Liver (tissue), 9 donors: Measurements from ENCODE around the gene TENT5C. TPM values are rescaled to one million over a fixed set of nuclear protein-coding genes. Genes with fewer than 3 reads are reported as not detected.

ENCODE experiments used
- DNase-seq: peaks from one replicate; pipeline ENCODE4 v3.0.0-alpha.2; 2017; ENCODE audit warnings: low spot score
- H3K27ac ChIP-seq, 2 donors: one replicate each; pipeline ENCODE4 v1.7.0; 2013; ENCODE audit warnings: inconsistent platforms in 2 of 2, low read length in 2 of 2, control low read depth in 1 of 2, low read depth in 1 of 2, mild to moderate bottlenecking in 1 of 2
- H3K27me3 ChIP-seq, 4 donors: one replicate each; pipeline versions ENCODE4 v1.6.1 to v1.7.0; 2013; ENCODE audit warnings: low read length in 3 of 4, inconsistent platforms in 1 of 4, mild to moderate bottlenecking in 1 of 4, moderate library complexity in 1 of 4; ENCODE audit not compliant: control insufficient read depth in 4 of 4, insufficient read depth in 4 of 4
- H3K36me3 ChIP-seq, 4 donors: one replicate each; pipeline versions ENCODE4 v1.6.1 to v1.7.0; 2013; ENCODE audit warnings: low read length in 3 of 4, mild to moderate bottlenecking in 3 of 4, low read depth in 1 of 4, moderate library complexity in 1 of 4; ENCODE audit not compliant: control insufficient read depth in 4 of 4, insufficient read depth in 3 of 4
- H3K4me1 ChIP-seq, 4 donors: one replicate each; pipeline versions ENCODE4 v1.6.1 to v1.7.0; 2013; ENCODE audit warnings: low read length in 3 of 4, mild to moderate bottlenecking in 3 of 4, moderate library complexity in 1 of 4; ENCODE audit not compliant: control insufficient read depth in 4 of 4, insufficient read depth in 4 of 4
- H3K4me3 ChIP-seq, 3 donors: one replicate each; pipeline versions ENCODE4 v1.6.1 to v1.7.0; 2013; ENCODE audit warnings: low read length in 3 of 3, control low read depth in 1 of 3, low read depth in 1 of 3, mild to moderate bottlenecking in 1 of 3
- H3K9ac ChIP-seq, 2 donors: one replicate each; pipeline ENCODE4 v1.7.0; 2013; ENCODE audit warnings: low read length in 2 of 2, mild to moderate bottlenecking in 2 of 2, moderate library complexity in 2 of 2, control low read depth in 1 of 2, low read depth in 1 of 2
- H3K9me3 ChIP-seq, 4 donors: one replicate each; pipeline versions ENCODE4 v1.6.1 to v1.7.0; 2013; ENCODE audit warnings: low read length in 3 of 4; ENCODE audit not compliant: control insufficient read depth in 4 of 4
- EGR1 ChIP-seq, 2 donors: IDR thresholded peaks; 2 replicates each; pipeline ENCODE4 v1.6.1; 2016 to 2018; ENCODE audit warnings: antibody characterized with exemption in 2 of 2, low read depth in 2 of 2
- FOXA1 ChIP-seq: IDR thresholded peaks from 2 replicates; pipeline ENCODE4 v1.6.1; 2016; ENCODE audit warnings: antibody characterized with exemption
- FOXA2 ChIP-seq: IDR thresholded peaks from 2 replicates; pipeline ENCODE4 v1.6.1; 2016; ENCODE audit warnings: antibody characterized with exemption
- GABPA ChIP-seq, 2 donors: IDR thresholded peaks in 1 of 2; conservative IDR thresholded peaks in 1 of 2; 2 replicates each; pipeline ENCODE4 v1.6.1; 2016; ENCODE audit warnings: antibody characterized with exemption in 2 of 2, mild to moderate bottlenecking in 1 of 2, moderate library complexity in 1 of 2
- HNF4A ChIP-seq, 2 donors: conservative IDR thresholded peaks; 2 replicates each; pipeline ENCODE4 v1.6.1; 2016; ENCODE audit warnings: antibody characterized with exemption in 2 of 2, mild to moderate bottlenecking in 2 of 2
- HNF4G ChIP-seq: IDR thresholded peaks from 2 replicates; pipeline ENCODE4 v1.6.1; 2016; ENCODE audit warnings: antibody characterized with exemption
- JUND ChIP-seq, 2 donors: IDR thresholded peaks; 2 replicates each; pipeline ENCODE4 v1.6.1; 2016; ENCODE audit warnings: antibody characterized with exemption in 2 of 2
- NR2F2 ChIP-seq: IDR thresholded peaks from 2 replicates; pipeline ENCODE4 v1.6.1; 2016; ENCODE audit warnings: antibody characterized with exemption
- RAD21 ChIP-seq, 2 donors: IDR thresholded peaks; 2 replicates each; pipeline ENCODE4 v1.6.1; 2016; ENCODE audit warnings: antibody characterized with exemption in 2 of 2, mild to moderate bottlenecking in 2 of 2
- RXRA ChIP-seq, 2 donors: IDR thresholded peaks; 2 replicates each; pipeline ENCODE4 v1.6.1; 2017 to 2018; ENCODE audit warnings: antibody characterized with exemption in 2 of 2, mild to moderate bottlenecking in 1 of 2
- SP1 ChIP-seq: IDR thresholded peaks from 2 replicates; pipeline ENCODE4 v1.6.1; 2018; ENCODE audit warnings: antibody characterized with exemption, mild to moderate bottlenecking
- YY1 ChIP-seq: IDR thresholded peaks from 2 replicates; pipeline ENCODE4 v1.6.1; 2016; ENCODE audit warnings: antibody characterized with exemption, mild to moderate bottlenecking
- WGBS: extraction: QIAGEN DNeasy Blood & Tissue Kit; methylation state at CpG from one replicate; pipeline ENCODE4 v1.1.7; 2013; 5-methylcytosine and 5-hydroxymethylcytosine counted together
- polyA plus RNA-seq, 2 donors: library from polyadenylated mRNA; stranded (reverse) in 1 of 2; unstranded in 1 of 2; fragments of 200-250 nt in 1 of 2; fragments of >200 nt in 1 of 2; fragmentation: Nextera tagmentation in 1 of 2; extraction: Ambion mirVana in 1 of 2; gene quantifications; one replicate each; pipeline versions ENCODE4 v1.2.1 to v1.2.3, GENCODE V29; 2013 to 2015
- total RNA-seq, 2 donors: library from RNA; depleted of rRNA; stranded (reverse); fragments of >200 nt; gene quantifications; one replicate each; pipeline ENCODE4 v1.2.3, GENCODE V29; 2014
- TF ChIP-seq, protein P1 (sequence below): IDR thresholded peaks from 2 replicates; pipeline ENCODE4 v1.6.1; 2016; ENCODE audit warnings: antibody characterized with exemption
- TF ChIP-seq, protein P2 (sequence below): IDR thresholded peaks from 2 replicates; pipeline ENCODE4 v1.6.1; 2016; ENCODE audit warnings: antibody characterized with exemption
- TF ChIP-seq, protein P3 (sequence below): IDR thresholded peaks from 2 replicates; pipeline ENCODE4 v1.6.1; 2016; ENCODE audit warnings: antibody characterized with exemption
- TF ChIP-seq, protein P4 (sequence below): fragments of 150-350 bp; IDR thresholded peaks from 2 replicates; pipeline ENCODE4 v1.5.1; 2017; ENCODE audit warnings: improper control_type of control experiment, low read depth, low read length; ENCODE audit not compliant: missing input control
- donor health status: healthy.
- donor health status: healthy.
- donor health status: healthy.
- donor health status: healthy.
- donor health status: healthy.

TENT5C gene
- total and polyA plus RNA-seq, 4 donors = 1.1 to 200 (median 4.8) TPM

DNA sequence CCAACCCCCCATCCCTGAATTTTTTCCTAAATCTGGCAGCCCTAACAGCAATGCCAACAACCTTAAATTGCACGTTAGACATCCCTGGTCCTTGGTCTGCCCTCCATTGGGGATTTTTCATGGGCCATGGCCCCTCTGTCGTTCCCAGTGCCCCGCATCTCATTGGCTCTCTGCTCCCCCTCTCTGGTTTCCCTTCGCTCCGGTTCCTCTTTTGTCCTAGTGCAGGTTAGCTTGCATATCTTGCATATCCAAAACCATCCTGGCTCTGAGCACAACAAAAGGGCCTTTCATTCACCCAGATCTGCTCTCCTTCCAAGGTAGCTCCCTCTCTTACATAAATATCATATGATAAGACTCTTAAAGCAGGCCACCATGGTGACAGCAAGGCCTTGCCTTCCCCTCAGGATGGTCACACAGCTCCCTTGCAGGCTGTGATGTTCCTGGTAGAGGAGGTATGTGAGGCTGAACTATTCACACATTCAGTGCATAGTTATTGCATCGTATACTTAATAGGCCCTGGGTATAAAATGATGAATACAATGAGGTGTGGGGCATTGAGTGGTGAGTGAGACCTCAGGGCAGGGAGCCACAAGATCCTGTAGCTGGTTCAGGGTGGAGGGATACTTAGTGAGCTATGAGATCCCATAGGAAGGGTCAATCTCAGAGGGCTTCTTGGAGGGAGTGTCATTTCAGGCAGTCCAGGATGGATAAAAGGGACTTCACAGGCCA is 45.2 kb downstream of the TENT5C start:
- WGBS = 85% methylated on average over 6 of the region's 6 CpGs
- no peak overlapping the region for H3K27ac ChIP-seq

DNA sequence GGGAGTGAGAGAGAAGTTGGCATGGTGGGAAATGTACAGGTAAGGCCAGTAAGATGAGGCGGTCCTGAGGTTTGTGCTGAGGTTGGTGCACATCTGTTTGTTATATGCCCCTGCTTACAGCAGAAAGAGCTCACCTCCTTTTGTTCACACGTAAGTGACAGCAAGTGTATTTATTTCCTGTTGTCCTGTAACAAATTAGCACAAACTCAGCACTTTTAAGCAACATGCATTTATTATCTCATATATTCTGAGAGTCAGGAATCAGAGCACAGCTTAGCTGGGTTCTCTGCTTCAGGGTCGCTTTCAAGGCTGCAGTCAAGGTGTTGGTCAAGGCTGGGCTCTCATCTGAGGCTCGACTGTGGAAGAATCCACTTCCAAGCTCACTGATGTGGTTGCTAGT is 45.8 kb downstream of the TENT5C start:
- Histone ChIP-seq H3K9me3 (no peaks in the 10 kb centered on the region), H3K27me3 (no peaks in the 10 kb centered on the region), H3K36me3 (no peaks in the 10 kb centered on the region), H3K4me1 (no peaks in the 10 kb centered on the region), H3K9ac (no peak overlapping the region), H3K4me3 (no peak overlapping the region), H3K27ac (no peak overlapping the region)
- 93% methylated on average over 4 of the region's 4 CpGs for WGBS
- no peak for DNase-seq
- no peak for TF ChIP-seq FOXA1
- TF ChIP-seq HNF4A (conservative IDR thresholded peaks at IDR 0.05) = no peak
- no peak for TF ChIP-seq RXRA (IDR thresholded peaks at IDR 0.05)
- TF ChIP-seq, protein P1, sequence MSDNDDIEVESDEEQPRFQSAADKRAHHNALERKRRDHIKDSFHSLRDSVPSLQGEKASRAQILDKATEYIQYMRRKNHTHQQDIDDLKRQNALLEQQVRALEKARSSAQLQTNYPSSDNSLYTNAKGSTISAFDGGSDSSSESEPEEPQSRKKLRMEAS = no peak

More for the DNA sequence above, 45.2 kb downstream of the TENT5C start:
- Histone ChIP-seq H3K27me3 (no peaks in the 10 kb centered on the region), H3K4me1 (no peaks in the 10 kb centered on the region), H3K36me3 (no peaks in the 10 kb centered on the region), H3K9me3 (no peaks in the 10 kb centered on the region), H3K9ac (no peak overlapping the region), H3K4me3 (no peak overlapping the region)
- DNase-seq = no peak
- TF ChIP-seq, protein P2, sequence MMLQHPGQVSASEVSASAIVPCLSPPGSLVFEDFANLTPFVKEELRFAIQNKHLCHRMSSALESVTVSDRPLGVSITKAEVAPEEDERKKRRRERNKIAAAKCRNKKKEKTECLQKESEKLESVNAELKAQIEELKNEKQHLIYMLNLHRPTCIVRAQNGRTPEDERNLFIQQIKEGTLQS = no peak
- TF ChIP-seq FOXA2 = no peak
- TF ChIP-seq, protein P3, sequence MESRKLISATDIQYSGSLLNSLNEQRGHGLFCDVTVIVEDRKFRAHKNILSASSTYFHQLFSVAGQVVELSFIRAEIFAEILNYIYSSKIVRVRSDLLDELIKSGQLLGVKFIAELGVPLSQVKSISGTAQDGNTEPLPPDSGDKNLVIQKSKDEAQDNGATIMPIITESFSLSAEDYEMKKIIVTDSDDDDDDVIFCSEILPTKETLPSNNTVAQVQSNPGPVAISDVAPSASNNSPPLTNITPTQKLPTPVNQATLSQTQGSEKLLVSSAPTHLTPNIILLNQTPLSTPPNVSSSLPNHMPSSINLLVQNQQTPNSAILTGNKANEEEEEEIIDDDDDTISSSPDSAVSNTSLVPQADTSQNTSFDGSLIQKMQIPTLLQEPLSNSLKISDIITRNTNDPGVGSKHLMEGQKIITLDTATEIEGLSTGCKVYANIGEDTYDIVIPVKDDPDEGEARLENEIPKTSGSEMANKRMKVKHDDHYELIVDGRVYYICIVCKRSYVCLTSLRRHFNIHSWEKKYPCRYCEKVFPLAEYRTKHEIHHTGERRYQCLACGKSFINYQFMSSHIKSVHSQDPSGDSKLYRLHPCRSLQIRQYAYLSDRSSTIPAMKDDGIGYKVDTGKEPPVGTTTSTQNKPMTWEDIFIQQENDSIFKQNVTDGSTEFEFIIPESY = no peak
- no peak for TF ChIP-seq GABPA (IDR thresholded peaks at IDR 0.05 in 1 of 2, conservative IDR thresholded peaks at IDR 0.05 in 1 of 2)
- no peak for TF ChIP-seq FOXA1
- TF ChIP-seq RXRA (IDR thresholded peaks at IDR 0.05) = no peak
- TF ChIP-seq EGR1 (IDR thresholded peaks at IDR 0.05; ENCODE audit: low read depth in 2 of 2) = no peak
- TF ChIP-seq SP1 = no peak
- TF ChIP-seq RAD21 (IDR thresholded peaks at IDR 0.05) = no peak

DNA sequence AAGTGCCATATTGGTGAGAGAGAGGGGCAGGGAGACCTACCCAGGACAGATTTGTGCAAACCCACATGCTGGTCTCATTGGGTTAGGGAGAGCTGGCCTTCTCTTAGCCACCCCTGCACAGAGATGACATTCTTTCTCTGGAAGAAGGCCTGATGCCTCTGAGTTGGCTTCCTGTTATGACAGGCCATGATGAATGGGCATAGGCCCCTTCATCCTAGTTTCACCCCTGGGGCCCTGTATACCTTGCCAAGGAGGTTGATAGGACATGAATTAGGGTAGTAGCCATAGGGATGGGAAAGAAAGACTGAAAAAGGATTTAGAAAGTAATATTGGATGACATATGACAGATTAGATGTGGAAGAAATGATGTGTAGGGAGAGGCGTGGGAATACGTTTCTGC is 46.6 kb downstream of the TENT5C start:
- TF ChIP-seq GABPA (IDR thresholded peaks at IDR 0.05 in 1 of 2, conservative IDR thresholded peaks at IDR 0.05 in 1 of 2) (no peak), YY1 (no peak), FOXA2 (no peak), SP1 (no peak), RXRA (IDR thresholded peaks at IDR 0.05) (no peak), HNF4A (conservative IDR thresholded peaks at IDR 0.05) (no peak), HNF4G (no peak), JUND (IDR thresholded peaks at IDR 0.05) (no peak), FOXA1 (no peak), NR2F2 (no peak)
- TF ChIP-seq, protein P4, sequence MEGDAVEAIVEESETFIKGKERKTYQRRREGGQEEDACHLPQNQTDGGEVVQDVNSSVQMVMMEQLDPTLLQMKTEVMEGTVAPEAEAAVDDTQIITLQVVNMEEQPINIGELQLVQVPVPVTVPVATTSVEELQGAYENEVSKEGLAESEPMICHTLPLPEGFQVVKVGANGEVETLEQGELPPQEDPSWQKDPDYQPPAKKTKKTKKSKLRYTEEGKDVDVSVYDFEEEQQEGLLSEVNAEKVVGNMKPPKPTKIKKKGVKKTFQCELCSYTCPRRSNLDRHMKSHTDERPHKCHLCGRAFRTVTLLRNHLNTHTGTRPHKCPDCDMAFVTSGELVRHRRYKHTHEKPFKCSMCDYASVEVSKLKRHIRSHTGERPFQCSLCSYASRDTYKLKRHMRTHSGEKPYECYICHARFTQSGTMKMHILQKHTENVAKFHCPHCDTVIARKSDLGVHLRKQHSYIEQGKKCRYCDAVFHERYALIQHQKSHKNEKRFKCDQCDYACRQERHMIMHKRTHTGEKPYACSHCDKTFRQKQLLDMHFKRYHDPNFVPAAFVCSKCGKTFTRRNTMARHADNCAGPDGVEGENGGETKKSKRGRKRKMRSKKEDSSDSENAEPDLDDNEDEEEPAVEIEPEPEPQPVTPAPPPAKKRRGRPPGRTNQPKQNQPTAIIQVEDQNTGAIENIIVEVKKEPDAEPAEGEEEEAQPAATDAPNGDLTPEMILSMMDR = no peak
- TF ChIP-seq, protein P2 = no peak
- TF ChIP-seq, protein P1 = no peak
- TF ChIP-seq, protein P3 = no peak
- Histone ChIP-seq H3K27me3 (no peaks in the 10 kb centered on the region), H3K4me3 (no peak overlapping the region), H3K27ac (no peak overlapping the region), H3K9me3 (no peaks in the 10 kb centered on the region), H3K9ac (no peak overlapping the region), H3K4me1 (no peaks in the 10 kb centered on the region), H3K36me3 (no peaks in the 10 kb centered on the region)
- DNase-seq = no peak
- 97% methylated on average over 2 of the region's 2 CpGs for WGBS
